HepG2 (cell line): ENCODE results near the gene MBD3. TPM values are rescaled to one million over a fixed set of nuclear protein-coding genes. Genes with fewer than 3 reads are reported as not detected.

ENCODE experiments used
- BRCA1 ChIP-seq: sonication (generic); formaldehyde crosslinking; IDR thresholded peaks from 2 replicates; pipeline ENCODE4 v1.4.0; 2020; ENCODE audit warnings: missing genetic modification reagents
- CHCHD3 ChIP-seq: sonication (generic); formaldehyde crosslinking; IDR thresholded peaks from 2 replicates; pipeline ENCODE4 v1.8.0; 2022; ENCODE audit warnings: mild to moderate bottlenecking, missing genetic modification reagents, moderate library complexity
- DNMT1 ChIP-seq: sonication (generic); formaldehyde crosslinking; IDR thresholded peaks from 2 replicates; pipeline ENCODE4 v1.5.1; 2020; ENCODE audit warnings: mild to moderate bottlenecking, missing genetic modification reagents
- ELF4 ChIP-seq: sonication (generic); formaldehyde crosslinking; IDR thresholded peaks from 2 replicates; pipeline ENCODE4 v1.5.0; 2020; ENCODE audit warnings: missing genetic modification reagents, mild to moderate bottlenecking, moderate library complexity, borderline replicate concordance
- FOXP1 ChIP-seq, 2 experiments: fragments of 450-650 bp in 1 of 2; IDR thresholded peaks; 2 replicates each; pipeline ENCODE4 v1.6.1; 2017 to 2018; ENCODE audit warnings: antibody characterized with exemption in 1 of 2
- HMGA1 ChIP-seq: sonication (generic); formaldehyde crosslinking; conservative IDR thresholded peaks from 2 replicates; pipeline ENCODE4 v1.4.0; 2020; ENCODE audit warnings: missing genetic modification reagents
- KLF15 ChIP-seq: sonication (generic); formaldehyde crosslinking; IDR thresholded peaks from 2 replicates; pipeline ENCODE4 v1.8.1; 2023; ENCODE audit warnings: borderline replicate concordance, mild to moderate bottlenecking, inconsistent platforms, missing genetic modification reagents, mixed read lengths
- MEIS1 ChIP-seq: sonication (generic); formaldehyde crosslinking; IDR thresholded peaks from 2 replicates; pipeline ENCODE4 v1.9.0; 2021; ENCODE audit warnings: mild to moderate bottlenecking, missing genetic modification reagents, moderate library complexity, borderline replicate concordance
- PHF21A ChIP-seq: sonication (generic); formaldehyde crosslinking; IDR thresholded peaks from 2 replicates; pipeline ENCODE4 v1.5.0; 2020; ENCODE audit warnings: mild to moderate bottlenecking, missing genetic modification reagents
- PHF8 ChIP-seq: sonication (generic); formaldehyde crosslinking; IDR thresholded peaks from 2 replicates; pipeline ENCODE4 v1.5.0; 2020; ENCODE audit warnings: missing genetic modification reagents
- SAP130 ChIP-seq: IDR thresholded peaks from 2 replicates; pipeline ENCODE4 v1.6.1; 2016; ENCODE audit warnings: low read depth
- SP4 ChIP-seq: sonication (generic); formaldehyde crosslinking; IDR thresholded peaks from 2 replicates; pipeline ENCODE4 v1.8.1; 2023; ENCODE audit warnings: mild to moderate bottlenecking, missing genetic modification reagents
- SRF ChIP-seq: IDR thresholded peaks from 2 replicates; pipeline ENCODE4 v1.6.1; 2011; ENCODE audit warnings: mild to moderate bottlenecking, low read depth, low read length, moderate library complexity
- YEATS4 ChIP-seq: sonication (generic); formaldehyde crosslinking; IDR thresholded peaks from 2 replicates; pipeline ENCODE4 v1.4.0; 2020; ENCODE audit warnings: missing genetic modification reagents, borderline replicate concordance
- ZNF224 ChIP-seq: sonication (generic); formaldehyde crosslinking; IDR thresholded peaks from 2 replicates; pipeline ENCODE4 v1.5.0; 2020; ENCODE audit warnings: mild to moderate bottlenecking, missing genetic modification reagents
- ZNF333 ChIP-seq: sonication (generic); formaldehyde crosslinking; IDR thresholded peaks from 2 replicates; pipeline ENCODE4 v1.4.0; 2020; ENCODE audit warnings: mild to moderate bottlenecking, missing genetic modification reagents, borderline replicate concordance
- ZNF335 ChIP-seq: sonication (generic); formaldehyde crosslinking; IDR thresholded peaks from 2 replicates; pipeline ENCODE4 v1.4.0; 2020; ENCODE audit warnings: missing genetic modification reagents
- polyA plus RNA-seq, 8 experiments: library from polyadenylated mRNA; depleted of rRNA in 3 of 8; stranded (reverse) in 7 of 8; unstranded in 1 of 8; fragments of >200 nt; fragmentation: Illumina TruSeq in 4 of 8; extraction: Trizol in 4 of 8; gene quantifications; 2 replicates each; pipeline versions ENCODE4 v1.2.1 to v1.2.3, GENCODE V29; 2011 to 2016; ENCODE audit warnings: low read depth in 4 of 8, missing spikeins in 1 of 8, mixed read lengths in 1 of 8; ENCODE audit not compliant: insufficient read depth in 1 of 8
- total RNA-seq, 5 experiments: library from RNA; depleted of rRNA; stranded (reverse); fragments of >200 nt; fragmentation: Illumina TruSeq; extraction: Trizol; gene quantifications; 2 replicates each; pipeline ENCODE4 v1.2.3, GENCODE V29; 2016; ENCODE audit warnings: low read depth in 1 of 5
- TF ChIP-seq, protein P1 (sequence below): sonication (generic); formaldehyde crosslinking; IDR thresholded peaks from 2 replicates; pipeline ENCODE4 v1.8.1; 2023; ENCODE audit warnings: mild to moderate bottlenecking, inconsistent platforms, moderate library complexity, missing genetic modification reagents, borderline replicate concordance
- TF ChIP-seq, protein P2 (sequence below): sonication (generic); formaldehyde crosslinking; IDR thresholded peaks from 2 replicates; pipeline ENCODE4 v1.4.0; 2020; ENCODE audit warnings: missing genetic modification reagents
- TF ChIP-seq, protein P3 (sequence below): sonication (generic); formaldehyde crosslinking; IDR thresholded peaks from 2 replicates; pipeline ENCODE4 v1.5.1; 2020; ENCODE audit warnings: mild to moderate bottlenecking, missing genetic modification reagents, moderate library complexity
- TF ChIP-seq, protein P4 (sequence below): sonication (generic); formaldehyde crosslinking; IDR thresholded peaks from 2 replicates; pipeline ENCODE4 v1.8.1; 2022; ENCODE audit warnings: low read depth, mild to moderate bottlenecking, missing genetic modification reagents

The MBD3 gene
- total and polyA plus RNA-seq, 2 of the 13 experiments (the other 11 are each of a cell fraction or from before 2014, with no cell fraction given): 21.2 to 76.9 TPM

DNA sequence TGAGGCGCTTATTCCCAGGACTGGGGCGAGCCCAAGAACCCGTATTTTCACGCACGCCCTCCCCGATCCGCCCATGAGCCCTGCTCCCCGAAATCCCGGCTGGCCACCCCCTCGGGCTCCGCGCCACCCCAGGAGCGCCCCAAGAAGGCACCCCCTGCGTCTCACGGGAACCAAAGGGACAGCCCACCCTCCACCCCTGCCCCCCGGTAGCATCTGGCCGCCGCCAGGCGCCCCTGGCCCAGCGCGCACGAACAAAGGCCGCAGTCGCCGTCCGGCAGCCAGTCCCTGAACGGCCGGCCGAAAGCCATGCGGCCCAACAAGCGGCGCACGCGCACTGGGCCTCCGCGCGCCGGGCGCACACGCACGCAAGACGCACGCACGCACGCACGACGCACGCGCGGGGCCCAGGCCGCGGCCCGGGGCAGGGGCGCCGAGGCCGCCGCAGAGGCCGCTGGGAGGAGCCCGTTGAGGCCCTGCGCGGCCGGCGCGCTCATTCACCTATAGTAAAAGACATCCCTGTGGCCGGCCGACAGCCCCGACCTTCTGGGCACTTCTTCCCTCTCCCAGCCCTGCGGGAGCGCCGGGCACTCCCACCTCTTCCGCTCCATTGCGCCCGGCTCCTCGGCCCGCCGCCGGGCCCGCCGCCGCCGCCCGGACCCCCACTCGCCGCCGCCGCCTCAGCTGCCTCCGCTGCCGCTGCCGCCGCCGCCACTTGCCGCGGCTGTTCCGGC is 476 bp downstream of the MBD3 start (continued):
- TF ChIP-seq YEATS4 (CRISPR knock-in tag) (peak; percentile 96), KLF15 (CRISPR knock-in tag) (no peak), ZNF335 (CRISPR knock-in tag) (no peak), SAP130 (peak; percentile 75), BRCA1 (CRISPR knock-in tag) (no peak), SRF (no peak), PHF8 (peak; percentile 72), CHCHD3 (CRISPR knock-in tag) (no peak), FOXP1 (IDR thresholded peaks at IDR 0.05) (no peak), FOXP1 (CRISPR knock-in tag; IDR thresholded peaks at IDR 0.05) (no peak), ZNF224 (CRISPR knock-in tag) (no peak), ZNF333 (no peak), HMGA1 (CRISPR knock-in tag) (no peak), ELF4 (CRISPR knock-in tag) (no peak), SP4 (peak; percentile 67; the same call in 1 of the 2 replicates), PHF21A (CRISPR knock-in tag) (no peak), DNMT1 (CRISPR knock-in tag) (peak; percentile 40; the same call in 1 of the 2 replicates), MEIS1 (CRISPR knock-in tag) (peak; percentile 69; the same call in 1 of the 2 replicates)
- TF ChIP-seq, protein P1, sequence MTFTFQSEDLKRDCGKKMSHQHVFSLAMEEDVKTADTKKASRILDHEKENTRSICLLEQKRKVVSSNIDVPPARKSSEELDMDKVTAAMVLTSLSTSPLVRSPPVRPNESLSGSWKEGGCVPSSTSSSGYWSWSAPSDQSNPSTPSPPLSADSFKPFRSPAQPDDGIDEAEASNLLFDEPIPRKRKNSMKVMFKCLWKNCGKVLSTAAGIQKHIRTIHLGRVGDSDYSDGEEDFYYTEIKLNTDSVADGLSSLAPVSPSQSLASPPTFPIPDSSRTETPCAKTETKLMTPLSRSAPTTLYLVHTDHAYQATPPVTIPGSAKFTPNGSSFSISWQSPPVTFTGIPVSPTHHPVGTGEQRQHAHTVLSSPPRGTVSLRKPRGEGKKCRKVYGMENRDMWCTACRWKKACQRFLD (CRISPR knock-in tag): no peak
- TF ChIP-seq, protein P2, sequence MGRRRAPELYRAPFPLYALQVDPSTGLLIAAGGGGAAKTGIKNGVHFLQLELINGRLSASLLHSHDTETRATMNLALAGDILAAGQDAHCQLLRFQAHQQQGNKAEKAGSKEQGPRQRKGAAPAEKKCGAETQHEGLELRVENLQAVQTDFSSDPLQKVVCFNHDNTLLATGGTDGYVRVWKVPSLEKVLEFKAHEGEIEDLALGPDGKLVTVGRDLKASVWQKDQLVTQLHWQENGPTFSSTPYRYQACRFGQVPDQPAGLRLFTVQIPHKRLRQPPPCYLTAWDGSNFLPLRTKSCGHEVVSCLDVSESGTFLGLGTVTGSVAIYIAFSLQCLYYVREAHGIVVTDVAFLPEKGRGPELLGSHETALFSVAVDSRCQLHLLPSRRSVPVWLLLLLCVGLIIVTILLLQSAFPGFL (CRISPR knock-in tag): no peak
- TF ChIP-seq, protein P3, sequence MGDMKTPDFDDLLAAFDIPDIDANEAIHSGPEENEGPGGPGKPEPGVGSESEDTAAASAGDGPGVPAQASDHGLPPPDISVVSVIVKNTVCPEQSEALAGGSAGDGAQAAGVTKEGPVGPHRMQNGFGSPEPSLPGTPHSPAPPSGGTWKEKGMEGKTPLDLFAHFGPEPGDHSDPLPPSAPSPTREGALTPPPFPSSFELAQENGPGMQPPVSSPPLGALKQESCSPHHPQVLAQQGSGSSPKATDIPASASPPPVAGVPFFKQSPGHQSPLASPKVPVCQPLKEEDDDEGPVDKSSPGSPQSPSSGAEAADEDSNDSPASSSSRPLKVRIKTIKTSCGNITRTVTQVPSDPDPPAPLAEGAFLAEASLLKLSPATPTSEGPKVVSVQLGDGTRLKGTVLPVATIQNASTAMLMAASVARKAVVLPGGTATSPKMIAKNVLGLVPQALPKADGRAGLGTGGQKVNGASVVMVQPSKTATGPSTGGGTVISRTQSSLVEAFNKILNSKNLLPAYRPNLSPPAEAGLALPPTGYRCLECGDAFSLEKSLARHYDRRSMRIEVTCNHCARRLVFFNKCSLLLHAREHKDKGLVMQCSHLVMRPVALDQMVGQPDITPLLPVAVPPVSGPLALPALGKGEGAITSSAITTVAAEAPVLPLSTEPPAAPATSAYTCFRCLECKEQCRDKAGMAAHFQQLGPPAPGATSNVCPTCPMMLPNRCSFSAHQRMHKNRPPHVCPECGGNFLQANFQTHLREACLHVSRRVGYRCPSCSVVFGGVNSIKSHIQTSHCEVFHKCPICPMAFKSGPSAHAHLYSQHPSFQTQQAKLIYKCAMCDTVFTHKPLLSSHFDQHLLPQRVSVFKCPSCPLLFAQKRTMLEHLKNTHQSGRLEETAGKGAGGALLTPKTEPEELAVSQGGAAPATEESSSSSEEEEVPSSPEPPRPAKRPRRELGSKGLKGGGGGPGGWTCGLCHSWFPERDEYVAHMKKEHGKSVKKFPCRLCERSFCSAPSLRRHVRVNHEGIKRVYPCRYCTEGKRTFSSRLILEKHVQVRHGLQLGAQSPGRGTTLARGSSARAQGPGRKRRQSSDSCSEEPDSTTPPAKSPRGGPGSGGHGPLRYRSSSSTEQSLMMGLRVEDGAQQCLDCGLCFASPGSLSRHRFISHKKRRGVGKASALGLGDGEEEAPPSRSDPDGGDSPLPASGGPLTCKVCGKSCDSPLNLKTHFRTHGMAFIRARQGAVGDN: peak; percentile 86
- TF ChIP-seq, protein P4, sequence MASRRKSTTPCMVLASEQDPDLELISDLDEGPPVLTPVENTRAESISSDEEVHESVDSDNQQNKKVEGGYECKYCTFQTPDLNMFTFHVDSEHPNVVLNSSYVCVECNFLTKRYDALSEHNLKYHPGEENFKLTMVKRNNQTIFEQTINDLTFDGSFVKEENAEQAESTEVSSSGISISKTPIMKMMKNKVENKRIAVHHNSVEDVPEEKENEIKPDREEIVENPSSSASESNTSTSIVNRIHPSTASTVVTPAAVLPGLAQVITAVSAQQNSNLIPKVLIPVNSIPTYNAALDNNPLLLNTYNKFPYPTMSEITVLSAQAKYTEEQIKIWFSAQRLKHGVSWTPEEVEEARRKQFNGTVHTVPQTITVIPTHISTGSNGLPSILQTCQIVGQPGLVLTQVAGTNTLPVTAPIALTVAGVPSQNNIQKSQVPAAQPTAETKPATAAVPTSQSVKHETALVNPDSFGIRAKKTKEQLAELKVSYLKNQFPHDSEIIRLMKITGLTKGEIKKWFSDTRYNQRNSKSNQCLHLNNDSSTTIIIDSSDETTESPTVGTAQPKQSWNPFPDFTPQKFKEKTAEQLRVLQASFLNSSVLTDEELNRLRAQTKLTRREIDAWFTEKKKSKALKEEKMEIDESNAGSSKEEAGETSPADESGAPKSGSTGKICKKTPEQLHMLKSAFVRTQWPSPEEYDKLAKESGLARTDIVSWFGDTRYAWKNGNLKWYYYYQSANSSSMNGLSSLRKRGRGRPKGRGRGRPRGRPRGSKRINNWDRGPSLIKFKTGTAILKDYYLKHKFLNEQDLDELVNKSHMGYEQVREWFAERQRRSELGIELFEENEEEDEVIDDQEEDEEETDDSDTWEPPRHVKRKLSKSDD: peak; percentile 81
